ENCODE data around the gene NLGN2.

The NLGN2 gene

GRCh38 chr17:7466639-7467341 is 59.1 kb downstream of the NLGN2 start:
- DNase-seq: no peak

DNA sequence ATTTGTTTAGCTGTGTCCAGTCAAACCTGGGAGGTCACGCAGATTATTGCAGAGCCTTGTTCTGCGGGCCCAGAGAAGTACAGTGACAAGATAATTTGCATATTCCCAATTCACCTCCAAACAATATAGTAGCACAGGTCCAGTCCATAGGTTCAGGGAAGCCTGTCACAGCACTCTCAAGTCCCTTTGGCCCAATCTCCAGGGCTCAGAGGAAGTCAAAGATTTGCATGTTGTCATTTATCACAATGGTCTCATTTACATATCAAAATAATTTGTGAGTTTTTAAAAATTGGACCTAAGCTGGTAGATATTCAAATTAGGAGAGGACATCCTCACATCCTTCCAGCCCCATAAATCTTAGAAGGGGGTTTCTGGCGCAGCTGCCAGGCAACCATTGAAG is 59.9 kb downstream of the NLGN2 start:
- no peak for DNase-seq

GRCh38 chr17:7468290-7468689 is 60.6 kb downstream of the NLGN2 start:
- DNase-seq: no peak

DNA sequence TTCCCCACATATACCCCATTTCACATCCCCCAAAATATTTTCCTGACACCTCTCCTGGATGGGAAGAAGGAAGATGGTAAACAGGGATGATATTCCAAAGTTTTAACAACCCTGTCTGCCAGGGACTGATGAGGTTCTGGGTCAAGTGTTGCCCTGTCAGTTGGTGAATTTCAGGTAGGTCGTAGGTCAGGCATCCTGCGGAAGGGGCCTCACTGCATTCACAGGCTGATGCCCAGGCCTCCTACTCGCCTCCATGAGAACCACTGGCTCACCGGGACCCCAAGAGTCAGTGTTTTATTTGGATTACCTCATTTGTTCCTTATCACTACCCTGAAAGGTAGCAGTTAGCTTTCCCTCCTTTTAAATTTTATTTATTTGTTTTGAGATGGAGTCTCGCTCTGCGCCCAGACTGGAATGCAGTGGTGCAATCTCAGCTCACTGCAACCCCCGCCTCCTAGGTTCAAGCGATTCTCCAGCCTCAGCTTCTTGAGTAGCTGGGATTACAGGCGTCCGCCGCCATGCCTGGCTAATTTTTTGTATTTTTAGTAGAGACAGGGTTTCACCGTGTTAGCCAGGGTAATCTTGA is 61.3 kb downstream of the NLGN2 start:
- DNase-seq: no peak
